ENCODE data around the gene OR52E1. TPM values are rescaled to one million over a fixed set of nuclear protein-coding genes. Genes with fewer than 3 reads are reported as not detected.

The OR52E1 gene
- total RNA-seq: not detected in 2 replicates

GRCh38 chr11:5069272-5069671, at the start of gene OR52E1:
Gene OR52E1 (plus strand): TSS chr11:5069572.

GRCh38 chr11:5046226-5046625, 23.1 kb upstream of the OR52E1 start, which contains the start of gene OR52J3:
Gene OR52J3 (plus strand): TSS chr11:5046526. CDS start chr11:5046526, 0 bp downstream.

GRCh38 chr11:5059391-5059790, 10.0 kb upstream of the OR52E1 start, which contains the start of gene OR52E2:
Gene OR52E2 (minus strand): TSS chr11:5059627. CDS start chr11:5059627, 0 bp downstream.

Other genes with a start within 250 kb of the OR52E1 start
- gene OR51F2, start 248.3 kb upstream of the OR52E1 start, total RNA-seq: not detected in 2 replicates
- not detected in 2 replicates for gene OR51S1, start 220.4 kb upstream of the OR52E1 start, total RNA-seq
- not detected in 2 replicates for gene OR51T1, start 187.7 kb upstream of the OR52E1 start, total RNA-seq
- not detected in 2 replicates for gene OR51A7, start 165.8 kb upstream of the OR52E1 start, total RNA-seq
- gene OR51G2, start 150.2 kb upstream of the OR52E1 start, total RNA-seq: not detected in 2 replicates
- not detected in 2 replicates for gene OR51G1, start 145.2 kb upstream of the OR52E1 start, total RNA-seq
- gene OR51A4, start 122.0 kb upstream of the OR52E1 start, total RNA-seq: not detected in 2 replicates
- gene OR51A2, start 113.9 kb upstream of the OR52E1 start, total RNA-seq: not detected in 2 replicates
- not detected in 2 replicates for gene OR51L1, start 74.7 kb upstream of the OR52E1 start, total RNA-seq
- gene OR52J3, start 23.0 kb upstream of the OR52E1 start, total RNA-seq: not detected in 2 replicates
- not detected in 2 replicates for gene OR52E2, start 9.9 kb upstream of the OR52E1 start, total RNA-seq
- gene OR52A5, start 68.8 kb downstream of the OR52E1 start, total RNA-seq: not detected in 2 replicates
- gene OR52A1, start 85.2 kb downstream of the OR52E1 start, total RNA-seq: under 0.01 TPM in 1 of 2 replicates, not detected in the other
- not detected in 2 replicates for gene OR51V1, start 131.1 kb downstream of the OR52E1 start, total RNA-seq
- gene HBB, start 157.5 kb downstream of the OR52E1 start, total RNA-seq: not detected in 2 replicates
- not detected in 2 replicates for gene HBD, start 164.9 kb downstream of the OR52E1 start, total RNA-seq
- not detected in 2 replicates for gene HBG1, start 180.3 kb downstream of the OR52E1 start, total RNA-seq
- not detected in 2 replicates for gene HBG2, start 185.2 kb downstream of the OR52E1 start, total RNA-seq
- not detected in 2 replicates for gene HBE1, start 200.4 kb downstream of the OR52E1 start, total RNA-seq
- not detected in 2 replicates for gene OR51B4, start 232.4 kb downstream of the OR52E1 start, total RNA-seq